B cell (primary cell): ENCODE data around the gene PSD. TPM values are rescaled to one million over a fixed set of nuclear protein-coding genes. Genes with fewer than 3 reads are reported as not detected.
A peak's percentile ranks its signal among the peaks of the same experiment; 100 is the strongest.

Experiments
- ATAC-seq: fragments of 200-7000 bp; cut with Tn5 transposase; one replicate; pipeline ENCODE4 v1.10.0; 2021; ENCODE audit warnings: low read depth, mild to moderate bottlenecking, moderate number of reproducible peaks, moderate library complexity
- CTCF ChIA-PET: fragments of 350-600 bp; sonication (Branson Sonifier 250); formaldehyde crosslinking; loops from one replicate; lab custom pipeline; 2021; ENCODE audit warnings: antibody characterized with exemption, inconsistent platforms; lab: Charles Lee
- POLR2A ChIA-PET: fragments of 350-600 bp; sonication (Branson Sonifier 250); formaldehyde crosslinking; loops from one replicate; lab custom pipeline; 2021; ENCODE audit warnings: antibody characterized with exemption; lab: Charles Lee
- DNase-seq: peaks from one replicate; pipeline ENCODE4 v3.0.0; 2013
- H2AFZ ChIP-seq: 2 replicates; pipeline ENCODE4 v1.6.1; 2012; ENCODE audit warnings: mild to moderate bottlenecking, low read depth, low read length; ENCODE audit not compliant: insufficient read depth, poor library complexity, severe bottlenecking
- H3K27ac ChIP-seq, 2 donors: 1 replicate in 1 of 2; 2 replicates in 1 of 2; pipeline ENCODE4 v1.5.1; 2012 to 2013; ENCODE audit warnings: low read length in 2 of 2, mild to moderate bottlenecking in 2 of 2, moderate library complexity in 1 of 2
- H3K27me3 ChIP-seq, 4 experiments: fragments of 200-600 bp in 1 of 4; sonication (generic) in 1 of 4; replicated peaks in 1 of 4; 1 replicate in 2 of 4; 2 replicates in 2 of 4; pipeline versions ENCODE4 v1.6.1 to v1.7.0; 2013 to 2016; ENCODE audit warnings: low read length in 3 of 4, mild to moderate bottlenecking in 2 of 4, mixed read lengths in 1 of 4, moderate library complexity in 1 of 4; ENCODE audit not compliant: insufficient read depth in 4 of 4, control insufficient read depth in 3 of 4; ENCODE audit errors: control extremely low read depth in 1 of 4
- H3K36me3 ChIP-seq, 2 experiments: replicated peaks in 1 of 2; 1 replicate in 1 of 2; 2 replicates in 1 of 2; pipeline versions ENCODE4 v1.6.1 to v1.7.1; 2013; ENCODE audit warnings: low read length in 1 of 2; ENCODE audit not compliant: insufficient read depth in 2 of 2, control insufficient read depth in 1 of 2; ENCODE audit errors: control extremely low read depth in 1 of 2, extremely low read depth in 1 of 2
- H3K4me1 ChIP-seq, 2 donors: fragments of 200-600 bp in 1 of 2; sonication (generic) in 1 of 2; 1 replicate in 1 of 2; 2 replicates in 1 of 2; pipeline versions ENCODE4 v1.5.1 to v1.6.1; 2013 to 2017; ENCODE audit warnings: low read length in 2 of 2; ENCODE audit not compliant: control insufficient read depth in 2 of 2, insufficient read depth in 2 of 2
- H3K4me2 ChIP-seq: replicated peaks from 2 replicates; pipeline ENCODE3; 2012; ENCODE audit warnings: mild to moderate bottlenecking, low read depth, low read length; ENCODE audit not compliant: poor library complexity, severe bottlenecking
- H3K4me3 ChIP-seq, 5 experiments: fragments of 200-600 bp in 1 of 5; sonication (generic) in 1 of 5; 1 replicate in 3 of 5; 2 replicates in 2 of 5; pipeline versions ENCODE4 v1.5.1 to v1.7.0; 2011 to 2016; ENCODE audit warnings: low read length in 4 of 5, mild to moderate bottlenecking in 4 of 5, low read depth in 2 of 5, control low read depth in 1 of 5, moderate library complexity in 1 of 5; ENCODE audit not compliant: insufficient read depth in 1 of 5; ENCODE audit errors: control extremely low read depth in 1 of 5, extremely low read depth in 1 of 5
- H3K79me2 ChIP-seq: fragments of 200-600 bp; sonication (generic); one replicate; pipeline ENCODE4 v1.6.0; 2016; ENCODE audit warnings: low read length; ENCODE audit not compliant: control insufficient read depth, insufficient read depth
- H3K9ac ChIP-seq: fragments of 200-600 bp; sonication (generic); 2 replicates; pipeline ENCODE4 v1.6.1; 2017; ENCODE audit warnings: mild to moderate bottlenecking, low read length, moderate library complexity
- H3K9me3 ChIP-seq, 3 donors: one replicate each; pipeline versions ENCODE4 v1.6.1 to v1.7.1; 2013; ENCODE audit warnings: low read length in 2 of 3; ENCODE audit not compliant: control insufficient read depth in 2 of 3, insufficient read depth in 1 of 3; ENCODE audit errors: control extremely low read depth in 1 of 3
- H4K20me1 ChIP-seq: 2 replicates; pipeline ENCODE4 v1.6.0; 2012; ENCODE audit warnings: mild to moderate bottlenecking, low read length; ENCODE audit not compliant: insufficient read depth, control insufficient read depth, poor library complexity, severe bottlenecking
- H3K27ac Mint-ChIP-seq: one replicate; pipeline ENCODE4 v1.8.0; 2021; ENCODE audit warnings: mixed read lengths
- H3K27me3 Mint-ChIP-seq: one replicate; pipeline ENCODE4 v1.8.0; 2021; ENCODE audit warnings: mixed read lengths
- H3K4me1 Mint-ChIP-seq: one replicate; pipeline ENCODE4 v1.8.0; 2021; ENCODE audit warnings: mixed read lengths
- H3K4me3 Mint-ChIP-seq: one replicate; pipeline ENCODE4 v1.8.0; 2021; ENCODE audit warnings: mixed read lengths
- H3K9me3 Mint-ChIP-seq: one replicate; pipeline ENCODE4 v1.8.0; 2022; ENCODE audit warnings: mixed read lengths; ENCODE audit not compliant: insufficient read depth
- EZH2 ChIP-seq: IDR thresholded peaks from 2 replicates; pipeline ENCODE4 v1.6.1; 2012; ENCODE audit warnings: borderline replicate concordance, low read depth, mild to moderate bottlenecking, moderate library complexity, low read length; ENCODE audit not compliant: insufficient read depth, poor library complexity, severe bottlenecking
- WGBS: methylation state at CpG from one replicate; pipeline ENCODE4 v1.1.5; 2013; ENCODE audit warnings: missing lambda C conversion rate; ENCODE audit not compliant: insufficient coverage; 5-methylcytosine and 5-hydroxymethylcytosine counted together
- intact Hi-C: fragments of 100-400 bp; cut with micrococcal nuclease; formaldehyde crosslinking; loops from one replicate; pipeline ENCODE4 v1.10.0; 2022
- polyA plus RNA-seq: library from polyadenylated mRNA; depleted of rRNA; stranded (reverse); fragments of >200 nt; gene quantifications from 2 replicates; pipeline ENCODE4 v1.2.3, GENCODE V29; 2012
- total RNA-seq, 2 donors: library from RNA; stranded (reverse); fragments of 120-200 nt in 1 of 2; gene quantifications; 1 replicate in 1 of 2; 2 replicates in 1 of 2; pipeline versions ENCODE4 v1.2.3 to v1.2.4, GENCODE V29; 2013 to 2022
- TF ChIP-seq, protein P1 (sequence below): fragments of 200-600 bp; IDR thresholded peaks from one replicate; pipeline ENCODE4 v1.8.0; 2022; ENCODE audit warnings: antibody characterized with exemption, mild to moderate bottlenecking

The PSD gene
- total and polyA plus RNA-seq, 2 donors (not counting 1 experiment from before 2014, with no cell fraction given) = 0.52 to 0.81 TPM

DNA sequence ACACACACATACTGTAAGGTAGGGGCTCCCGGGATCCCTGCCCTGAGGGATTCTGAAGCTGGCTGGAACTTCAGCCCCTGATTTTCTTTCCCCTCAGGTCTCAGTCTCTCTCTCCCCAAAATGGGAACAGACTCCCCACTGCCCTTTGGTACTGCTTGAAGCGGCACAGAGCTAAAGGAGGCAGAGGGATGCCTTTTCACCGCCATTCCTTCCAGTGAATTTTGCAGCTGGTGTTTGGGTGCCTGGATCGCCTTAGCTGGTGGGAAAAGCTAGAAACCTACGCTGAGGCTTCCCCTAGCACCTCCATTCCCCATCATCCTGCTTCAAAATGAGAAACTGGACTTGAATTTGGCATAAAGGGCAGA is 16.5 kb upstream of the PSD start:
- intact Hi-C loops = no loop called here
- ATAC-seq (no peak), DNase-seq (peak; percentile 18)
- no peak overlapping the region for H3K27ac ChIP-seq
- TF ChIP-seq, protein P1, sequence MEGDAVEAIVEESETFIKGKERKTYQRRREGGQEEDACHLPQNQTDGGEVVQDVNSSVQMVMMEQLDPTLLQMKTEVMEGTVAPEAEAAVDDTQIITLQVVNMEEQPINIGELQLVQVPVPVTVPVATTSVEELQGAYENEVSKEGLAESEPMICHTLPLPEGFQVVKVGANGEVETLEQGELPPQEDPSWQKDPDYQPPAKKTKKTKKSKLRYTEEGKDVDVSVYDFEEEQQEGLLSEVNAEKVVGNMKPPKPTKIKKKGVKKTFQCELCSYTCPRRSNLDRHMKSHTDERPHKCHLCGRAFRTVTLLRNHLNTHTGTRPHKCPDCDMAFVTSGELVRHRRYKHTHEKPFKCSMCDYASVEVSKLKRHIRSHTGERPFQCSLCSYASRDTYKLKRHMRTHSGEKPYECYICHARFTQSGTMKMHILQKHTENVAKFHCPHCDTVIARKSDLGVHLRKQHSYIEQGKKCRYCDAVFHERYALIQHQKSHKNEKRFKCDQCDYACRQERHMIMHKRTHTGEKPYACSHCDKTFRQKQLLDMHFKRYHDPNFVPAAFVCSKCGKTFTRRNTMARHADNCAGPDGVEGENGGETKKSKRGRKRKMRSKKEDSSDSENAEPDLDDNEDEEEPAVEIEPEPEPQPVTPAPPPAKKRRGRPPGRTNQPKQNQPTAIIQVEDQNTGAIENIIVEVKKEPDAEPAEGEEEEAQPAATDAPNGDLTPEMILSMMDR = no peak
- no peak for TF ChIP-seq EZH2
- ChIA-PET CTCF (interaction anchor here (1.0 kb wide), 1 partner anchor 30 kb away, joined by 3 read pairs; no protein-coding TSS in a partner anchor), POLR2A (interaction anchor here (2.1 kb wide), 1 partner anchor 40 kb away, joined by 5 read pairs; the partner anchor contains the start of gene NFKB2)
- H2AFZ ChIP-seq = peak overlapping the region; percentile 89
- peaks cover 11% of the 10 kb centered on the region for H3K79me2 ChIP-seq
- H3K4me1 ChIP-seq = peaks cover 26 to 42% of the 10 kb centered on the region in 2 donors
- no CpG with 5 or more reads among the region's 5 CpGs for WGBS
- no peaks in the 10 kb centered on the region for H3K27me3 Mint-ChIP-seq
- no peak overlapping the region for H3K9ac ChIP-seq
- H3K4me1 Mint-ChIP-seq = peaks cover 37% of the 10 kb centered on the region
- H3K27ac Mint-ChIP-seq = peak overlapping the region; percentile 56
- H3K9me3 ChIP-seq = no peaks in the 10 kb centered on the region
- peak overlapping the region; percentile 62 for H3K4me2 ChIP-seq
- no peaks in the 10 kb centered on the region for H3K36me3 ChIP-seq
- H3K4me3 ChIP-seq = peak overlapping the region in 2 of 5 experiments; percentile 25 to 33
- H3K9me3 Mint-ChIP-seq = no peaks in the 10 kb centered on the region
- H4K20me1 ChIP-seq = no peaks in the 10 kb centered on the region
- H3K4me3 Mint-ChIP-seq = peak overlapping the region; percentile 53
- H3K27me3 ChIP-seq = no peaks in the 10 kb centered on the region

DNA sequence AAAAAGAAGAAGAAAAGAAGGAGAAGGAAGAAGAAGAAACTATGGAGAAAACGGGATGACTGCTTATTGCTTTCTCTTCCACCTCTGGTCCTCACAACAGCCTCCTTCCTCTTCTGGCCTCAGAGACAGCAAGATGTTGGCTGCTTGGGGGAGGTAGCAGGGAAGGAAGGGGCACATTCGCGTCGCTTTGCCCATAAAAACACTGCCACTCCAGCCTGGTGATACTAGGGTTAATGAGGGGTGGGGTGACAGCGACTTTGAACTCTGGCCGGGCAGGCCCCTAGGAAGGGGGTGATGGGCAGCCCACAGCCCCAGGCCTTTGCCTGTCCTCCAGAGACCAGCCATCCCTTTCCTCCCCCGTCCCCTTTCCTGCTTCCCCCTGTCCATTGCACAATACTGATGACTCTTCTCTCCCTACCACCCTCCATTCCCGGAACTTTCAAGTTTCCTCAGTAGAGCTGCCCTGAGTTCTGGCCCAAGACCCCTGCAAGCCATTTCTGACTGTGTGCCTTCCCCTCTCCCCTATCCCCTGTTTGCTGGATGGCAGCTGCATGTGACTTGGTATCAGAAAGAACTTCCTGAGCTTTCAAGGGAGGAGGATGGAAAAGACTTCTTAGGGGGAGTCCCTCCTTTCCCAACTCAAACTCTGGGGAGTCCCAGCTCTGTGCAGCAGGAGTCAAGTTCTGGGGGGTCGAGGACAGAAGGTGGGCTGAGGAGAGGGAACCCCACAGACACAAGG is 16.0 kb upstream of the PSD start:
- H3K4me3 Mint-ChIP-seq = peak overlapping the region; percentile 27
- H3K27ac Mint-ChIP-seq = no peak overlapping the region
- no peaks in the 10 kb centered on the region for H4K20me1 ChIP-seq
- CTCF ChIA-PET = interaction anchor here (1.0 kb wide), 2 partner anchors 30 to 41 kb away, joined by 3 read pairs; no protein-coding TSS in a partner anchor
- H3K9me3 Mint-ChIP-seq = no peaks in the 10 kb centered on the region
- H3K4me1 ChIP-seq = peaks cover 26 to 42% of the 10 kb centered on the region in 2 donors
- peaks cover 37% of the 10 kb centered on the region for H3K4me1 Mint-ChIP-seq
- POLR2A ChIA-PET = interaction anchor here (1.3 to 3.8 kb wide), 3 partner anchors 13 to 39 kb away, joined by 5 to 28 read pairs (median 6); partner anchors contain the start of genes C10orf95 and NFKB2
- no peaks in the 10 kb centered on the region for H3K9me3 ChIP-seq
- peak overlapping the region; percentile 89 for H2AFZ ChIP-seq
- peaks cover 11% of the 10 kb centered on the region for H3K79me2 ChIP-seq
- 63% methylated on average over 6 of the region's 9 CpGs for WGBS
- no peak overlapping the region for H3K4me3 ChIP-seq
- DNase-seq (no peak), ATAC-seq (no peak)
- peak overlapping the region; percentile 62 for H3K4me2 ChIP-seq
- no peaks in the 10 kb centered on the region for H3K36me3 ChIP-seq
- H3K9ac ChIP-seq = no peak overlapping the region
- no peaks in the 10 kb centered on the region for H3K27me3 ChIP-seq
- no peak overlapping the region for H3K27ac ChIP-seq
- intact Hi-C loops = no loop called here
- H3K27me3 Mint-ChIP-seq = no peaks in the 10 kb centered on the region
- TF ChIP-seq, protein P1 = no peak
- TF ChIP-seq EZH2 = no peak
